Cerebellar cortex (tissue), 1 donor: ENCODE measurements around the gene DMXL2.
A peak's percentile ranks its signal among the peaks of the same experiment; 100 is the strongest.
"Not testable (repeated sequence)": the region's sequence is repeated elsewhere in the genome, so short reads cannot be mapped to it uniquely, and the experiment has no call there.

Source experiments
- DNase-seq: peaks from one replicate; pipeline ENCODE4 v3.0.0-alpha.2; 2015; ENCODE audit warnings: low spot score

The DMXL2 gene

GRCh38 chr15:51621936-51622603 lies 501 bp downstream of the DMXL2 start:
- DNase-seq: peak; percentile 71

- DNase-seq: peak; percentile 28
Observed at GRCh38 chr15:51621155-51621765, 1.3 kb downstream of the DMXL2 start.

- peak; percentile 44 for DNase-seq
Observed at GRCh38 chr15:51620641-51621040, 1.9 kb downstream of the DMXL2 start.

GRCh38 chr15:51620122-51620521 lies 2.4 kb downstream of the DMXL2 start:
- DNase-seq: no peak

GRCh38 chr15:51619331-51620035 lies 3.1 kb downstream of the DMXL2 start:
- DNase-seq: no peak

- no peak for DNase-seq
Observed at GRCh38 chr15:51617886-51618285, 4.7 kb downstream of the DMXL2 start.

GRCh38 chr15:51613951-51614350 lies 8.6 kb downstream of the DMXL2 start:
- no peak for DNase-seq

GRCh38 chr15:51612669-51613068 lies 9.9 kb downstream of the DMXL2 start:
- not testable (repeated sequence) for DNase-seq

GRCh38 chr15:51603462-51603948 lies 19.1 kb downstream of the DMXL2 start:
- not testable (repeated sequence) for DNase-seq

GRCh38 chr15:51603002-51603401 lies 19.6 kb downstream of the DMXL2 start:
- DNase-seq: no peak

GRCh38 chr15:51602484-51602883 lies 20.1 kb downstream of the DMXL2 start:
- no peak for DNase-seq

GRCh38 chr15:51601801-51602200 lies 20.8 kb downstream of the DMXL2 start:
- DNase-seq: no peak

GRCh38 chr15:51600114-51600513 lies 22.5 kb downstream of the DMXL2 start:
- DNase-seq: no peak

GRCh38 chr15:51589881-51590568 lies 32.5 kb downstream of the DMXL2 start:
- DNase-seq: no peak

- DNase-seq: no peak
Observed at GRCh38 chr15:51588966-51589365, 33.6 kb downstream of the DMXL2 start.

- no peak for DNase-seq
Observed at GRCh38 chr15:51585986-51586385, 36.6 kb downstream of the DMXL2 start.

GRCh38 chr15:51580982-51581381 lies 41.6 kb downstream of the DMXL2 start:
- no peak for DNase-seq

- DNase-seq: no peak
Observed at GRCh38 chr15:51580385-51580784, 42.2 kb downstream of the DMXL2 start.

- DNase-seq: no peak
Observed at GRCh38 chr15:51579012-51579411, 43.6 kb downstream of the DMXL2 start.

GRCh38 chr15:51577636-51578304 lies 44.8 kb downstream of the DMXL2 start:
- no peak for DNase-seq

GRCh38 chr15:51576911-51577500 lies 45.6 kb downstream of the DMXL2 start:
- DNase-seq: no peak
